GM12878 (cell line): Measurements from ENCODE around the gene LRRC52. TPM values are rescaled to one million over a fixed set of nuclear protein-coding genes. Genes with fewer than 3 reads are reported as not detected.

ENCODE experiments used
- ATAC-seq: fragments of 200-7000 bp; cut with Tn5 transposase; 3 replicates; pipeline ENCODE4 v1.9.1; 2020; ENCODE audit warnings: mild to moderate bottlenecking, moderate library complexity
- BruUV-seq: library from RNA; stranded (reverse); fragments of 400-500 nt; replicated peaks from 2 replicates; lab custom pipeline; 2021; lab: Mats Ljungman, UMichigan
- CTCF ChIA-PET: fragments of 300-600 bp; sonication (Branson Sonifier 250); formaldehyde crosslinking; extraction: SDS; loops from one replicate; lab custom pipeline; 2021; ENCODE audit warnings: inconsistent platforms; lab: Yijun Ruan, JAX
- POLR2A ChIA-PET: fragments of 350-600 bp; formaldehyde crosslinking; extraction: SDS; loops from one replicate; lab custom pipeline; 2021; ENCODE audit warnings: inconsistent platforms; lab: Charles Lee
- RAD21 ChIA-PET: fragments of 300-600 bp; sonication (Branson Sonifier 250); formaldehyde crosslinking; loops from one replicate; lab custom pipeline; 2023; ENCODE audit warnings: antibody characterized with exemption; ENCODE audit not compliant: unreplicated experiment; lab: Charles Lee
- SMC1A ChIA-PET: fragments of 300-600 bp; sonication (Branson Sonifier 250); formaldehyde crosslinking; loops from one replicate; lab custom pipeline; 2023; ENCODE audit not compliant: unreplicated experiment, uncharacterized antibody; lab: Charles Lee
- DNase-seq: peaks from one replicate; pipeline ENCODE4 v3.0.0-alpha.2; 2011; ENCODE audit warnings: low read depth, low spot score
- FAIRE-seq: peaks from 3 replicates; lab custom pipeline; 2011; peaks lifted over from hg19 to GRCh38; lab: Jason Lieb, UNC
- H2AFZ ChIP-seq: 2 replicates; pipeline ENCODE4 v1.6.0; 2011; ENCODE audit warnings: low read depth, low read length, control low read depth; ENCODE audit not compliant: control insufficient read depth
- H3K27ac ChIP-seq: 2 replicates; pipeline ENCODE4 v1.5.1; 2011; ENCODE audit warnings: control low read depth; ENCODE audit not compliant: control insufficient read depth, insufficient read depth
- H3K27me3 ChIP-seq, 2 experiments: replicated peaks in 1 of 2; 2 replicates each; pipeline versions ENCODE4 v1.6.0 to v1.6.1; 2011; ENCODE audit warnings: low read length in 1 of 2; ENCODE audit not compliant: control insufficient read depth in 2 of 2, insufficient read depth in 2 of 2
- H3K36me3 ChIP-seq, 2 experiments: 2 replicates each; pipeline ENCODE4 v1.5.1; 2011; ENCODE audit warnings: low read length in 1 of 2; ENCODE audit not compliant: control insufficient read depth in 2 of 2, insufficient read depth in 2 of 2
- H3K4me1 ChIP-seq: 2 replicates; pipeline ENCODE4 v1.6.1; 2011; ENCODE audit warnings: mild to moderate bottlenecking, low read length, moderate library complexity, mixed read lengths; ENCODE audit not compliant: control insufficient read depth, insufficient read depth
- H3K4me2 ChIP-seq: 2 replicates; pipeline ENCODE4 v1.6.0; 2011; ENCODE audit warnings: control low read depth; ENCODE audit not compliant: control insufficient read depth, insufficient read depth
- H3K4me3 ChIP-seq: fragments of 200-600 bp; sonication (generic); 2 replicates; pipeline ENCODE4 v1.5.1; 2016
- H3K79me2 ChIP-seq: 2 replicates; pipeline ENCODE4 v1.6.0; 2011; ENCODE audit warnings: low read length; ENCODE audit not compliant: control insufficient read depth, insufficient read depth
- H3K9ac ChIP-seq: 2 replicates; pipeline ENCODE4 v1.8.0; 2011; ENCODE audit warnings: low read length, control low read depth, mixed read lengths; ENCODE audit not compliant: control insufficient read depth, insufficient read depth
- H3K9me3 ChIP-seq: replicated peaks from 3 replicates; pipeline ENCODE4 v1.5.1; 2011; ENCODE audit warnings: mild to moderate bottlenecking, low read length; ENCODE audit not compliant: control insufficient read depth, insufficient read depth
- H4K20me1 ChIP-seq: 2 replicates; pipeline ENCODE4 v1.6.0; 2011; ENCODE audit not compliant: control insufficient read depth, insufficient read depth
- ATF7 ChIP-seq: fragments of 450-650 bp; IDR thresholded peaks from 2 replicates; pipeline ENCODE4 v1.6.1; 2016; ENCODE audit warnings: low read depth, mild to moderate bottlenecking
- BCL3 ChIP-seq: IDR thresholded peaks from 2 replicates; pipeline ENCODE4 v1.6.1; 2011; ENCODE audit warnings: borderline replicate concordance, low read depth, mild to moderate bottlenecking, moderate library complexity, low read length; ENCODE audit not compliant: insufficient read depth, poor library complexity, severe bottlenecking
- CBX5 ChIP-seq: sonication (generic); IDR thresholded peaks from 2 replicates; pipeline ENCODE4 v1.6.1; 2016; ENCODE audit warnings: low read depth, moderate library complexity, mild to moderate bottlenecking, inconsistent platforms
- CEBPB ChIP-seq, 2 experiments: fragments of 150-350 bp in 1 of 2; IDR thresholded peaks; 2 replicates each; pipeline ENCODE4 v1.6.1; 2012 to 2014; ENCODE audit warnings: low read depth in 2 of 2, low read length in 2 of 2, borderline replicate concordance in 1 of 2, inconsistent platforms in 1 of 2
- FOXK2 ChIP-seq: fragments of 450-650 bp; IDR thresholded peaks from 2 replicates; pipeline ENCODE4 v1.6.1; 2017; ENCODE audit warnings: mild to moderate bottlenecking, moderate library complexity
- HCFC1 ChIP-seq: fragments of 150-350 bp; IDR thresholded peaks from 2 replicates; pipeline ENCODE4 v1.6.1; 2014; ENCODE audit warnings: low read length
- IKZF1 ChIP-seq: fragments of 450-650 bp; conservative IDR thresholded peaks from 2 replicates; pipeline ENCODE4 v1.6.1; 2017; ENCODE audit warnings: antibody characterized with exemption, mild to moderate bottlenecking
- IRF4 ChIP-seq: IDR thresholded peaks from 2 replicates; pipeline ENCODE4 v1.6.1; 2011; ENCODE audit warnings: low read depth, low read length
- MXI1 ChIP-seq: fragments of 150-350 bp; IDR thresholded peaks from 2 replicates; pipeline ENCODE4 v1.6.1; 2011; ENCODE audit warnings: low read depth, mild to moderate bottlenecking, inconsistent platforms, low read length, improper control_type of control experiment
- NFIC ChIP-seq: IDR thresholded peaks from 2 replicates; pipeline ENCODE4 v1.6.1; 2012; ENCODE audit warnings: low read depth, mild to moderate bottlenecking, inconsistent platforms, low read length, moderate library complexity
- NFXL1 ChIP-seq: fragments of 450-650 bp; IDR thresholded peaks from 2 replicates; pipeline ENCODE4 v1.6.1; 2017; ENCODE audit warnings: antibody characterized with exemption, mild to moderate bottlenecking, borderline replicate concordance
- RFX5 ChIP-seq: IDR thresholded peaks from 2 replicates; pipeline ENCODE4 v1.6.1; 2011; ENCODE audit warnings: low read depth, low read length, improper control_type of control experiment
- SIX5 ChIP-seq: IDR thresholded peaks from 2 replicates; pipeline ENCODE4 v1.6.1; 2011; ENCODE audit warnings: mild to moderate bottlenecking, low read depth, low read length, moderate library complexity; ENCODE audit not compliant: severe bottlenecking
- STAT3 ChIP-seq: IDR thresholded peaks from 2 replicates; pipeline ENCODE4 v1.6.1; 2011; ENCODE audit warnings: low read depth, low read length, improper control_type of control experiment
- ZBTB40 ChIP-seq: fragments of 450-650 bp; IDR thresholded peaks from 2 replicates; pipeline ENCODE4 v1.6.1; 2016; ENCODE audit warnings: mild to moderate bottlenecking, moderate library complexity, borderline replicate concordance
- ZSCAN29 ChIP-seq: fragments of 450-650 bp; IDR thresholded peaks from 2 replicates; pipeline ENCODE4 v1.6.1; 2017; ENCODE audit warnings: mild to moderate bottlenecking, moderate library complexity
- WGBS: methylation state at CpG from one replicate; pipeline ENCODE4 v1.1.6; 2016; ENCODE audit warnings: low lambda C conversion rate; ENCODE audit not compliant: insufficient replicate concordance, insufficient coverage; ENCODE audit errors: missing lambda C conversion rate; 5-methylcytosine and 5-hydroxymethylcytosine counted together
- in situ Hi-C: fragments of 300-500 bp; cut with MboI; formaldehyde crosslinking; loops from 9 replicates; pipeline ENCODE4 v1.14.3; 2018; ENCODE audit warnings: mixed read lengths
- intact Hi-C: fragments of 100-400 bp; cut with micrococcal nuclease; formaldehyde crosslinking; loops from one replicate; pipeline ENCODE4 v1.14.2; 2022; ENCODE audit not compliant: unreplicated experiment
- polyA plus RNA-seq, 11 experiments: library from polyadenylated mRNA; depleted of rRNA in 4 of 11; unstranded in 6 of 11; stranded (reverse) in 5 of 11; fragments of >200 nt; fragmentation: Nextera tagmentation in 4 of 11; fragmentation: Illumina TruSeq in 1 of 11; extraction: Ambion mirVana in 4 of 11; extraction: Trizol in 1 of 11; gene quantifications; 1 replicate in 1 of 11; 2 replicates in 10 of 11; pipeline versions ENCODE4 v1.2.1 to v1.2.3, GENCODE V29; 2011 to 2016; ENCODE audit warnings: inconsistent platforms in 2 of 11, missing spikeins in 2 of 11, low read depth in 1 of 11
- total RNA-seq, 4 experiments: library from RNA; depleted of rRNA in 3 of 4; stranded (reverse); fragments of >200 nt in 3 of 4; fragmentation: Illumina TruSeq in 1 of 4; extraction: Trizol in 1 of 4; gene quantifications; 2 replicates each; pipeline versions ENCODE4 v1.2.1 to v1.2.3, GENCODE V29; 2013 to 2021
- TF ChIP-seq, protein P1 (sequence below), 3 experiments: IDR thresholded peaks in 2 of 3; conservative IDR thresholded peaks in 1 of 3; 2 replicates each; pipeline ENCODE4 v1.5.1; 2011; ENCODE audit warnings: low read depth in 3 of 3, low read length in 3 of 3, mild to moderate bottlenecking in 3 of 3, control low read depth in 2 of 3, moderate library complexity in 2 of 3, inconsistent platforms in 1 of 3, mixed read lengths in 1 of 3; ENCODE audit not compliant: control insufficient read depth in 2 of 3, insufficient read depth in 1 of 3; ENCODE audit errors: extremely low read depth in 1 of 3

Gene LRRC52
- total and polyA plus RNA-seq, 10 of the 15 experiments (the other 5 are each of a cell fraction or from before 2014, with no cell fraction given): not detected

GRCh38 chr1:165497069-165498013 lies 46.5 kb upstream of the LRRC52 start:
- no peak overlapping the region for H3K4me3 ChIP-seq
- FAIRE-seq (no peak), DNase-seq (no peak), ATAC-seq (no peak)
- in situ Hi-C loops: no loop called here
- SMC1A ChIA-PET: no interaction called here
- no peaks in the 10 kb centered on the region for H3K9me3 ChIP-seq
- no peaks in the 10 kb centered on the region for H3K4me1 ChIP-seq
- 51% methylated on average over 12 of the region's 12 CpGs for WGBS
- CTCF ChIA-PET: no interaction called here
- H3K79me2 ChIP-seq: no peaks in the 10 kb centered on the region
- POLR2A ChIA-PET: no interaction called here
- H3K9ac ChIP-seq: no peak overlapping the region
- no peak overlapping the region for H3K4me2 ChIP-seq
- H2AFZ ChIP-seq: no peak overlapping the region
- H4K20me1 ChIP-seq: no peaks in the 10 kb centered on the region
- H3K27ac ChIP-seq: no peak overlapping the region
- intact Hi-C loops: no loop called here
- BruUV-seq: no TSS peak
- RAD21 ChIA-PET: no interaction called here
- H3K27me3 ChIP-seq: no peaks in the 10 kb centered on the region
- H3K36me3 ChIP-seq: no peaks in the 10 kb centered on the region
- TF ChIP-seq CEBPB (IDR thresholded peaks at IDR 0.05; ENCODE audit: borderline replicate concordance in 1 of 2, low read depth in 2 of 2, low read length in 2 of 2): no peak
- TF ChIP-seq BCL3: no peak
- TF ChIP-seq, protein P1, sequence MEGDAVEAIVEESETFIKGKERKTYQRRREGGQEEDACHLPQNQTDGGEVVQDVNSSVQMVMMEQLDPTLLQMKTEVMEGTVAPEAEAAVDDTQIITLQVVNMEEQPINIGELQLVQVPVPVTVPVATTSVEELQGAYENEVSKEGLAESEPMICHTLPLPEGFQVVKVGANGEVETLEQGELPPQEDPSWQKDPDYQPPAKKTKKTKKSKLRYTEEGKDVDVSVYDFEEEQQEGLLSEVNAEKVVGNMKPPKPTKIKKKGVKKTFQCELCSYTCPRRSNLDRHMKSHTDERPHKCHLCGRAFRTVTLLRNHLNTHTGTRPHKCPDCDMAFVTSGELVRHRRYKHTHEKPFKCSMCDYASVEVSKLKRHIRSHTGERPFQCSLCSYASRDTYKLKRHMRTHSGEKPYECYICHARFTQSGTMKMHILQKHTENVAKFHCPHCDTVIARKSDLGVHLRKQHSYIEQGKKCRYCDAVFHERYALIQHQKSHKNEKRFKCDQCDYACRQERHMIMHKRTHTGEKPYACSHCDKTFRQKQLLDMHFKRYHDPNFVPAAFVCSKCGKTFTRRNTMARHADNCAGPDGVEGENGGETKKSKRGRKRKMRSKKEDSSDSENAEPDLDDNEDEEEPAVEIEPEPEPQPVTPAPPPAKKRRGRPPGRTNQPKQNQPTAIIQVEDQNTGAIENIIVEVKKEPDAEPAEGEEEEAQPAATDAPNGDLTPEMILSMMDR (IDR thresholded peaks at IDR 0.05 in 2 of 3, conservative IDR thresholded peaks at IDR 0.05 in 1 of 3; ENCODE audit: control insufficient read depth in 2 of 3, extremely low read depth in 1 of 3, insufficient read depth in 1 of 3, low read depth in 3 of 3, low read length in 3 of 3): no peak
- no peak for TF ChIP-seq ZBTB40
- TF ChIP-seq HCFC1: no peak
- no peak for TF ChIP-seq CBX5
- no peak for TF ChIP-seq RFX5
- TF ChIP-seq ZSCAN29: no peak
- no peak for TF ChIP-seq NFXL1
- no peak for TF ChIP-seq IKZF1
- no peak for TF ChIP-seq FOXK2
- TF ChIP-seq MXI1: no peak
- TF ChIP-seq IRF4: no peak
- no peak for TF ChIP-seq ATF7
- TF ChIP-seq SIX5: no peak
- TF ChIP-seq STAT3: no peak
- no peak for TF ChIP-seq NFIC
